ENCODE results near the gene FA2H. TPM values are rescaled to one million over a fixed set of nuclear protein-coding genes. Genes with fewer than 3 reads are reported as not detected.

FA2H gene
- polyA plus RNA-seq, 4 donors: 6.7 to 17.8 (median 10.6) TPM

DNA sequence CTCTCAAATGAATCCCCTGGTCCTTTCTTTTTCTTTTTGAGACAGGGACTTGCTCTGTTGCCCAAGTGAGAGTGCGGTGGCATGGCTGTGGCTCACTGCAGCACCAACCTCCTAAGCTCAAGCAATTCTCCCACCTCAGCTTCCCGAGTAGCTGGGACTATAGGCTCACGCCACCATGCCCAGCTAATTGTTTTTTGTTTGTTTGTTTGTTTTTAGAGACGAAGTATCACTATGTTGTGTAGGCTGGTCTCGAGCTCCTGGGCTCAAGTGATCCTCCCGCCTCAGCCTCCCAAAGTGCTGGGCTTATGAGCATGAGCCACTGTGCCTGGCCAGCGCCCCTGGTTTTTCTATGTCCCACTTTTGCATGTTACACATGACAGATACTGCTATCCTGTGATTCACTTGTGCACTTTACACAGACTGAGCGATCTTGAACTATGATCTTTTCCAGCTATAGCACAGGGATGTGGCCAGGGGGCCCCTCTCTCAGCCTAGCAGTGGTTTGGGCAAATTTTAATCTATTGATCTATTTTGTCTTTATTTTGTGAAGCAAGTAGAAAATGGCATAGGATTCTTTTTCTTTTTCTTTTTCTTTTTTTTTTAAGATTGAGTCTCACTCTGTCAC lies 42.7 kb downstream of the FA2H start:
- peaks cover 0 to 6% of the 10 kb centered on the region in 2 donors for H3K9me3 ChIP-seq (ENCODE audit: control insufficient read depth in 2 of 2, insufficient read depth in 1 of 2, low read depth in 1 of 2, low read length in 1 of 2)
- FAIRE-seq (no peak), DNase-seq (peak; percentile 31 to 75)
- H3K27me3 ChIP-seq (ENCODE audit: control insufficient read depth in 3 of 3, insufficient read depth in 3 of 3, low read length in 3 of 3): no peaks in the 10 kb centered on the region
- H3K36me3 ChIP-seq (ENCODE audit: control insufficient read depth in 3 of 3, insufficient read depth in 2 of 3, low read depth in 1 of 3, low read length in 3 of 3): peaks cover 0 to 5% (median 0%) of the 10 kb centered on the region in 3 donors
- peak overlapping the region in 1 of 3 donors; percentile 75 for H3K27ac ChIP-seq (ENCODE audit: low read depth in 1 of 3, low read length in 2 of 3)
- WGBS, 3 donors: 80 to 83% (median 83%) methylated on average over 8 of the region's 8 CpGs
- no peak overlapping the region for H3K4me3 ChIP-seq (ENCODE audit: low read depth in 1 of 3, low read length in 3 of 3)
- H3K4me1 ChIP-seq (ENCODE audit: control insufficient read depth in 3 of 3, insufficient read depth in 2 of 3, low read depth in 1 of 3, low read length in 2 of 3): peaks cover 0 to 33% (median 3%) of the 10 kb centered on the region in 3 donors

DNA sequence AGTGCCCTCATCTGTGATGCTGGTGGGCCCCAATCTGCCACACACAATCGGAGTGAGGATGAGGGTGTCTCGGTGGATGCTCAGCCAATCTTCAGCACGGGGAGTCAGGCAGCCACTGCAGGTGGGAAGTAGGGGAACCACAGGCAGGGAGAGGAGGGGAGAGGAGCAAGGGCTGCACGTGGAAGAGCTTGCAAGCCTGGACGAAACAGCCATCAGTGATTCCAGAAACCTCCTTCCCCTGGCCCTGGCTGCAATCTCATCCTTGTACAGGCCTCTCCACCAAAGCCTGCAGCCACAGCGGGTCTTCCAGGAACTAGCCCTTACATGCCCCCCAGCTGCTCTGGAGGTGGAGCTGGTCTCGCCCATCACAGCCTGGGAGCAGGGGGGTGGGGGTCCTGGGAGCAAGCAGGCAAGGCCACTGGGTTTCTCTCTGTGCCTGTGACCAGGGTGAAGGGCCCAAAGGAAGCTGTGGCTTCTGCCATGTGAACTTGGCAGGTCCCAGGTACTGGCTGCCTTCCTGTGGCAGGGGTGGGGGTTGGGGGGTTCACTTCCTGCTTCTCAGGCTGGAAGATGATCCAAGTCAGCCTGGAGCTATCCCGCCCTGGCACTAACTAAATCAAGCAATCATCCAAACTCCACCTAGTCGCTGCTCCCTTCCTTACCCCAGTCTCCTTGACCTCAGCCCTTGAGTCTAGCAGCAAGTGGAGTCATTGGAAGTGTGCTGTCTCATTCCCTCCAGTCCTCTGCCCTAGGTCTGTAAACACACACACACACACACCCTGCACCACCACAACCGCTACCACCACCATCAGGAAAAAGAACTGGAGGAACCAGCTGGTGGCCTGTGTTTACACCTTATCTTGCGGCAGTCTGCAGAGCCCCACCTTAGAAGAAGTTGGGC lies 44.6 kb downstream of the FA2H start:
- Histone ChIP-seq H3K27me3 (ENCODE audit: control insufficient read depth in 3 of 3, insufficient read depth in 3 of 3, low read length in 3 of 3) (no peaks in the 10 kb centered on the region), H3K4me1 (ENCODE audit: control insufficient read depth in 3 of 3, insufficient read depth in 2 of 3, low read depth in 1 of 3, low read length in 2 of 3) (peaks cover 0 to 49% (median 6%) of the 10 kb centered on the region in 3 donors), H3K27ac (ENCODE audit: low read depth in 1 of 3, low read length in 2 of 3) (peak overlapping the region; percentile 57 to 84 (median 82)), H3K4me3 (ENCODE audit: low read depth in 1 of 3, low read length in 3 of 3) (no peak overlapping the region), H3K9me3 (ENCODE audit: control insufficient read depth in 2 of 2, insufficient read depth in 1 of 2, low read depth in 1 of 2, low read length in 1 of 2) (peaks cover 0 to 11% of the 10 kb centered on the region in 2 donors), H3K36me3 (ENCODE audit: control insufficient read depth in 3 of 3, insufficient read depth in 2 of 3, low read depth in 1 of 3, low read length in 3 of 3) (peaks cover 0 to 10% (median 0%) of the 10 kb centered on the region in 3 donors)
- WGBS, 3 donors: 36 to 48% (median 45%) methylated on average over 11 of the region's 11 CpGs
- DNase-seq (peak; percentile 82 to 85), FAIRE-seq (no peak)

DNA sequence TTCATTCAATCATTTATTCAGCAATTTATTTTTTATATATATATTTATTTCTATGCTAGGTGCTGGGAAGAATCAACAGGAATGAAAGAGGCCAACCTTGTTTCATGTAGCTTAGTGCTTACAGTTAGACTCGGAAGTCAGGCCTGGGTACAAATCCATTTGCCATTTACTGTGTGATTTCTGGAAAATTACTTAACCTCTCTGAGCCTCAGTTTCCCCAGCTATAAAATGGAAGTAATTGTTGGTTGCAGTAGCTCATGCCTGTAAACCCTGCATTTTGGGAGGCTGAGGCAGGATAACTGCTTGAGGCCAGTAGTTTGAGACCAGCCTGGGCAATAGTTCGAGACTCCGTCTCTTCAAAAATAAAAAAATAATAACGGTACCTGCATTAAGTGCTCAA lies 46.7 kb downstream of the FA2H start:
- Histone ChIP-seq H3K27me3 (ENCODE audit: control insufficient read depth in 3 of 3, insufficient read depth in 3 of 3, low read length in 3 of 3) (no peaks in the 10 kb centered on the region), H3K4me1 (ENCODE audit: control insufficient read depth in 3 of 3, insufficient read depth in 2 of 3, low read depth in 1 of 3, low read length in 2 of 3) (peaks cover 0 to 57% (median 11%) of the 10 kb centered on the region in 3 donors), H3K27ac (ENCODE audit: low read depth in 1 of 3, low read length in 2 of 3) (no peak overlapping the region), H3K9me3 (ENCODE audit: control insufficient read depth in 2 of 2, insufficient read depth in 1 of 2, low read depth in 1 of 2, low read length in 1 of 2) (peaks cover 0 to 11% of the 10 kb centered on the region in 2 donors), H3K4me3 (ENCODE audit: low read depth in 1 of 3, low read length in 3 of 3) (no peak overlapping the region), H3K36me3 (ENCODE audit: control insufficient read depth in 3 of 3, insufficient read depth in 2 of 3, low read depth in 1 of 3, low read length in 3 of 3) (peaks cover 0 to 19% (median 0%) of the 10 kb centered on the region in 3 donors)
- DNase-seq (no peak), FAIRE-seq (no peak)
- 96 to 97% (median 97%) methylated on average over 4 of the region's 4 CpGs for WGBS, 3 donors

DNA sequence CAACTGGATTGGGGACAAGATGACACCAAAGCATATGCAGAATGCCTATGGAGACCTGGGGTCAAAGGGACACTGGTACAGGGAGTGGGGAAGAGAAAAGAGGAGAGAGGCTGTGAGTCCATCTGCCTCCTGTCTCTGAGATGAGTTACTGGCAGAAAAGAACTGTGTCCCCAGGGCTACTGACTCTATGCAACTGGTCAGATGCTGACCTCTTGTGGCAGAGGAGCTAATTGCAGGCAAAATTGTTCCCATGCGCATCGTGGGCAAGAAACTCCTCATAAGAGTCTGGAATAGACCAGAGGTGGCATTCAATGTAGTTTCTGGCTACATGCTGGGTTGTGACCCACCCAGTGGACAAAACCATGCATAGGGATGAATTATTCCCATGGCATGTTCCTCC lies 47.9 kb downstream of the FA2H start:
- Histone ChIP-seq H3K36me3 (ENCODE audit: control insufficient read depth in 3 of 3, insufficient read depth in 2 of 3, low read depth in 1 of 3, low read length in 3 of 3) (peaks cover 0 to 20% (median 0%) of the 10 kb centered on the region in 3 donors), H3K27me3 (ENCODE audit: control insufficient read depth in 3 of 3, insufficient read depth in 3 of 3, low read length in 3 of 3) (no peaks in the 10 kb centered on the region), H3K4me1 (ENCODE audit: control insufficient read depth in 3 of 3, insufficient read depth in 2 of 3, low read depth in 1 of 3, low read length in 2 of 3) (peaks cover 0 to 47% (median 11%) of the 10 kb centered on the region in 3 donors), H3K27ac (ENCODE audit: low read depth in 1 of 3, low read length in 2 of 3) (peak overlapping the region in 2 of 3 donors; percentile 56 to 98), H3K9me3 (ENCODE audit: control insufficient read depth in 2 of 2, insufficient read depth in 1 of 2, low read depth in 1 of 2, low read length in 1 of 2) (peaks cover 0 to 11% of the 10 kb centered on the region in 2 donors), H3K4me3 (ENCODE audit: low read depth in 1 of 3, low read length in 3 of 3) (no peak overlapping the region)
- peak; percentile 66 to 85 for DNase-seq
- no peak for FAIRE-seq
- 72 to 95% (median 78%) methylated on average over 2 of the region's 2 CpGs for WGBS, 3 donors

DNA sequence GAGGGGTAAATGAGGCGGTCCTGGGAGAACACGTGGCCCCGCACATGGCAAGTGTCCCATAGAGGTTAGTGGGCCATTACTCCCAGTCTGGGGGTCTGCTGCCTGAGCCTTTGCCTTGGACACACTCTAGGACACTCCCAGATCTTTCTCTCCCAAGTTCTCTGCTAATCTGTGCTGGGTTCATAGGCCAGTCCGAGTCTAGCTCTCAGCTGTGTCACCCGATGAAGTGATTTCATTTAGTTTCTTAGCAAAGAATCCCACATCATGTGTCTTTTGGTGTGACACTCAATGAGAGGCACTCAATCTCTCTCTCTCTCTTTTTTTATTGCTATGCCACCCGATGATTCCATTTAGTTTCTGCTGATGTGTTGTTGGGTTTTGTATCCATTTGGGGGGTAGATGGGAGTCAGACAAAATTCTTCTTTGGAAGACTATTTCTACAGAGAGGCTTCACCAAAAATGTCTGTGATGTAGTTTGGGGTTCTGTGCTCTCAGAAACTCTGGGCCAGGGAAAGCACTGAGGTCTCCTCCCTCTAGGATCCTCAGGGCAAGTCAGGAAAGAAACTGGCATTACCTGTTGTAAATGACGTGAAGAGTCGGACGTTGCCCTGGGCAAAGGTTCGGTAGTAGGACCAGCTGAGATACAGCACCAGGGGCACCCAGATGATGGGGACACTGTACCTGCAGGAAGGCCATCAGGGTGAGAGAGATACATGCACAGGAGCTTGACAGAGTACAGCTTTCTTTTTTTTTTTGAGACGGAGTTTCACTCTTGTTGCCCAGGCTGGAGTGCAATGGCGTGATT lies 48.8 kb downstream of the FA2H start:
- no peak for FAIRE-seq
- peak; percentile 94 to 98 for DNase-seq
- peaks cover 0 to 11% of the 10 kb centered on the region in 2 donors for H3K9me3 ChIP-seq (ENCODE audit: control insufficient read depth in 2 of 2, insufficient read depth in 1 of 2, low read depth in 1 of 2, low read length in 1 of 2)
- no peaks in the 10 kb centered on the region for H3K27me3 ChIP-seq (ENCODE audit: control insufficient read depth in 3 of 3, insufficient read depth in 3 of 3, low read length in 3 of 3)
- 37 to 71% (median 56%) methylated on average over 10 to 12 of the region's 12 CpGs for WGBS, 3 donors
- H3K36me3 ChIP-seq (ENCODE audit: control insufficient read depth in 3 of 3, insufficient read depth in 2 of 3, low read depth in 1 of 3, low read length in 3 of 3): peaks cover 0 to 24% (median 0%) of the 10 kb centered on the region in 3 donors
- H3K27ac ChIP-seq (ENCODE audit: low read depth in 1 of 3, low read length in 2 of 3): peak overlapping the region; percentile 59 to 98 (median 93)
- peaks cover 0 to 44% (median 11%) of the 10 kb centered on the region in 3 donors for H3K4me1 ChIP-seq (ENCODE audit: control insufficient read depth in 3 of 3, insufficient read depth in 2 of 3, low read depth in 1 of 3, low read length in 2 of 3)
- no peak overlapping the region for H3K4me3 ChIP-seq (ENCODE audit: low read depth in 1 of 3, low read length in 3 of 3)

DNA sequence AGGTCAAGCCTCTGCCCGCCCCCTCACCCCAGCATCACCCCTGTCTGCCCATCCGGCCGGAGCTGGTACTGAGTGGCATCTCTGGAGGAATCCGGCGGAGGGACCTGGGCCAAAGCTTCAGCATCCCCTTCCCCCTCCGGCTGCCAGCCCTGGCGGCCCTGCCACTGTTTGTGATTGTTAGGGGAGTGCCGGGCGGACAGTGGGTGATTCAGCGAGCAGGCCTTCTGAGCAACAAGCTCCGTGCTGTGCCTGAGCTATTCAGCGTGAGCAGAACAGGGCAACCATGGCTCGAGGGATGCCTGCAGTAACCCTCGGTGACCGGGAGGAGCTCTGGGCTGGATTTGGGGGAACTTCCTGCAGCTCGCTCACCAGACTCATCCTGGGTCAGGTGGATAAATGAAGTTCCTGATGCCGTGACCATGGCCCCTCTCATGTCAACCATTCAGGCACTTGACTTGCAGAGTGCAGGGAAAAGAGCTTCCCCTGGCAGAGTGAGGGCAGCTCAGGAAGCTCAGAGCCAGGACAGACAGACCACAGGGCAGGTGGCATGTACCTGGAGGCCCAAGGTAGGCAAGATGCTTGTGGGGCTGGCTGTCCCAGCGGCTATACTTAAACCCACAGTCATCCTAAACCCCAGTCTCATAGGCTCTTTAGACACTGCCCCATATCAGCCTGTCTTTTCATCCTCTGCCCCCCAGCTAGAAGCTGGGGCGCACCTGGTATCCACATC lies 49.6 kb downstream of the FA2H start:
- DNase-seq: no peak
- Histone ChIP-seq H3K9me3 (ENCODE audit: control insufficient read depth in 2 of 2, insufficient read depth in 1 of 2, low read depth in 1 of 2, low read length in 1 of 2) (peaks cover 0 to 11% of the 10 kb centered on the region in 2 donors), H3K27me3 (ENCODE audit: control insufficient read depth in 3 of 3, insufficient read depth in 3 of 3, low read length in 3 of 3) (no peaks in the 10 kb centered on the region), H3K4me3 (ENCODE audit: low read depth in 1 of 3, low read length in 3 of 3) (no peak overlapping the region), H3K27ac (ENCODE audit: low read depth in 1 of 3, low read length in 2 of 3) (peak overlapping the region; percentile 59 to 98 (median 93)), H3K4me1 (ENCODE audit: control insufficient read depth in 3 of 3, insufficient read depth in 2 of 3, low read depth in 1 of 3, low read length in 2 of 3) (peaks cover 3 to 35% (median 8%) of the 10 kb centered on the region in 3 donors), H3K36me3 (ENCODE audit: control insufficient read depth in 3 of 3, insufficient read depth in 2 of 3, low read depth in 1 of 3, low read length in 3 of 3) (peaks cover 0 to 24% (median 0%) of the 10 kb centered on the region in 3 donors)
- 73 to 85% (median 81%) methylated on average over 19 of the region's 19 CpGs for WGBS, 3 donors
- FAIRE-seq: no peak

DNA sequence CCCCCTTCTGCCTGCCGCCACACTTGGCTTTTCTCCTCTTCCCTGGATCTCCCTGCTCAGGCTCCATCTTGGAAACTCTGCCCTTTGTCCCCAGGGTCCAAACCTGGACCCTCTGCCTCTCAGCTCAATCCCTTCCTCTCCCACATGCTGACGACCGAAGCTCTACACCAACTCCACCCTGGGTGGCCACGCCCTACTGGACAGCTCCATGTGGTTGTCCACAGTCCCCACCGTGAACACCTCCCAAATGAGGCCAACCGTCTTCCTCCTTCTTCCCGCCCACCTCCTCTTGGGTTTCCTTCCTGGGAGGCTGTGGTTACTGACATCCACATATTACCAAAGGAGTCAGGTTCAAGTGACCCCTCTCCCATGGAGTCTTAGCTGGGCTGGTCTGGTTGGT lies 51.4 kb downstream of the FA2H start:
- peaks cover 0 to 34% (median 2%) of the 10 kb centered on the region in 3 donors for H3K36me3 ChIP-seq (ENCODE audit: control insufficient read depth in 3 of 3, insufficient read depth in 2 of 3, low read depth in 1 of 3, low read length in 3 of 3)
- H3K4me1 ChIP-seq (ENCODE audit: control insufficient read depth in 3 of 3, insufficient read depth in 2 of 3, low read depth in 1 of 3, low read length in 2 of 3): peaks cover 3 to 30% (median 8%) of the 10 kb centered on the region in 3 donors
- no peaks in the 10 kb centered on the region for H3K27me3 ChIP-seq (ENCODE audit: control insufficient read depth in 3 of 3, insufficient read depth in 3 of 3, low read length in 3 of 3)
- no peak overlapping the region for H3K4me3 ChIP-seq (ENCODE audit: low read depth in 1 of 3, low read length in 3 of 3)
- WGBS, 3 donors: 73 to 81% (median 77%) methylated on average over 7 of the region's 7 CpGs
- DNase-seq (peak in 1 of 2 donors; percentile 38), FAIRE-seq (no peak)
- peaks cover 0 to 11% of the 10 kb centered on the region in 2 donors for H3K9me3 ChIP-seq (ENCODE audit: control insufficient read depth in 2 of 2, insufficient read depth in 1 of 2, low read depth in 1 of 2, low read length in 1 of 2)
- peak overlapping the region in 1 of 3 donors; percentile 27 for H3K27ac ChIP-seq (ENCODE audit: low read depth in 1 of 3, low read length in 2 of 3)

Measured in small intestine (tissue), 7 donors.